Nasal cavity respiratory epithelium epithelial cell of viscerocranial mucosa (primary cell): ENCODE results near the gene DESI1. TPM values are rescaled to one million over a fixed set of nuclear protein-coding genes. Genes with fewer than 3 reads are reported as not detected.

Source experiments
- total RNA-seq: library from RNA; depleted of rRNA; stranded (reverse); fragments of >200 nt; gene quantifications from 2 replicates; pipeline ENCODE4 v1.2.3, GENCODE V29; 2014

The DESI1 gene
- total RNA-seq, result 15.4 and 31.9 TPM in 2 replicates

GRCh38 chr22:41620589-41621098 lies at the start of gene DESI1:
Gene DESI1, minus strand, starts transcription at chr22:41621043. Its CDS starts 204 bp downstream, at chr22:41620839.

DNA sequence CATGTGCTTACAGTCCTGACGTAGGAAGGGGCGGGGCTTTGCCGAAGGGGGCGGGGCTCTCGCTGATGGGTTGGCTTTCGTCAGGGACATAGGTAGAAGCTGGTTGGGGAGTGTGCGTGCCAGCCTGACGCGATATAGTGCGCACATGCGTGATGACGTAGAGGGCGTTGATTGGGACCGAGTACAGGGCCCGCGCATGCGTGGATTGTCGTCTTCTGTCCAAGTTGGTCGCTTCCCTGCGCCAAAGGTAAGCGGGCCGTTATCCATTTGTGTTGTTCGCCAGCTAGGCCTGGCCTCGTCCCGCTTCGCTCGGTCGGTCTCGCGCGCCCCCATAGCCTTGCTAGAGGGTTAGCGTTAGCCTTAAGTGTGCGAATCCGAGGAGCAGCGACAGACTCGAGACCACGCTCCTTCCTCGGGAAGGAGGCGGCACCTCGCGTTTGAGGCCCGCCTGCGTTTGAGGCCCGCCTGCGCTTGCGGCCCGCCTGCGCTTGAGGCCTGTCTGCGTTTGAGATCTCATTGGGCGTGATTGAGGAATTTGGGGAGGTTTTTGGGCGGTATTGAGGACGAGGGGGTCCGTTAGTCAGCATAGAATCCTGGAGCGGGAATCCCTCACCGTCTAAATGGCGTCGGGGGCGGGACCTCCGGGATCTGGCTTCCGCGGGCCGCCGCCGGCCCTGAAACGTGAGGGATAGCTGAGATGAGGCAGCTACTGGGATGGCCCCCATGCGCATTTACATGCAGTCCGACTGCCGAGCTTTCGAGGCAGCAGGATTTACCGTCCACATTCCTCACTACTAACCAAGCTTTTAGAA lies 462 bp upstream of the DESI1 start, which contains the start of gene XRCC6:
XRCC6 (plus strand) TSS at position 197 of the 812 bp plus-strand sequence. CDS start 710 bp downstream, outside the sequence.

DNA sequence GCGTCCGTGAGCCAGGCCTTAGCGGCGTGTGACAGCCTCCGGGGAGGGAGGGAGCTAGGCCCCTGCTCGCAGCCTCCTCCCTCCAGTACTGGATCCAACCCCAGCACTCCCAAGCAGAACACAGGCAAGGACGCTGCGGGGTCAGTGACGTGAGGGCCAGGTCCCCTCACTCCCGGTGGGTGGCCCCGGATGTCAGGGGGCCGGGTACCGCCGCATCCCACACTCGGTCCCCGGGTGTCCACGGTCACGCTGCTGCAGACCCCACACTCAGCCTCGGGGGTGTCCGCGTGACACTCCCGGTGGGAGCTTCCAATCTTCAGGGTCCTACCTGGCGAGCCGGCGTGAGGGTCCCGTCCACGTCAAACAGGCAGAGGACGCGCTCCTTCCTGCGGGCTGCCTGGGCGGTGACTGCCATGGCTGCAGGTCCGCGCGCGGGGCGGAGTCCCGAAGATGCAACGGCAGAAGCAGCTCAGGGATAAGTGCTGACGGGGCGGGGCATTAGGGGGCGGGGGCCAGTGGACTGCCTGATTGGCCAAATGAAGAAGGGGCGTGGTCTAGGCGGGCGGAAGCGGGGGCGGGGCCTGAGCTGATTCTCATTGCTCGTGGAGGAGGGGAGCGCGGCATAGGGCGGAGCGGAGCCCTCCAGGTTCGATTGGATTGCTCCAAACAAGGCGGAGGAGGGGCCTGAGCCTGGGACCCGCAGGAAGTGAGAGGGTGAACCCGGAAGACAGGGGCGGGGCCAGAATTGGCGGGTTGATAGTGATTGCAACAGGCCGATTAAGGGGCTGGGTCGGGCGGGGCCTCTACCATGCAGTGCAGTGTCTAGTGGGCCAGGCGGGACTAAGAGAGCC lies 31.2 kb downstream of the DESI1 start, which contains the start of gene PMM1:
PMM1 (minus strand) TSS at position 450 of the 851 bp plus-strand sequence; CDS start at position 415, 35 bp downstream.

Other genes with a start within 250 kb of the DESI1 start
- 9.9 and 12.8 TPM in 2 replicates for gene TEF, start 239.1 kb downstream of the DESI1 start, total RNA-seq
- 10.9 and 34.5 TPM in 2 replicates for gene TOB2, start 174.2 kb downstream of the DESI1 start, total RNA-seq
- 52.9 and 108 TPM in 2 replicates for gene PHF5A, start 152.4 kb downstream of the DESI1 start, total RNA-seq
- 82.4 and 122 TPM in 2 replicates for gene ACO2, start 151.9 kb downstream of the DESI1 start, total RNA-seq
- gene POLR3H, start 76.6 kb downstream of the DESI1 start, total RNA-seq, result 15.4 and 26.3 TPM in 2 replicates
- gene CSDC2, start 60.0 kb downstream of the DESI1 start, total RNA-seq, result 0.07 TPM in 1 of 2 replicates, not detected in the other
- gene PMM1, start 31.2 kb downstream of the DESI1 start, total RNA-seq, result 14.6 and 20.8 TPM in 2 replicates
- 240 and 243 TPM in 2 replicates for gene XRCC6, start 252 bp upstream of the DESI1 start, total RNA-seq
- 84.1 and 85.7 TPM in 2 replicates for gene SNU13, start 67.8 kb upstream of the DESI1 start, total RNA-seq
- gene MEI1, start 78.5 kb upstream of the DESI1 start, total RNA-seq, result under 0.01 and 0.07 TPM in 2 replicates
- gene CCDC134, start 179.6 kb upstream of the DESI1 start, total RNA-seq, result 7.2 and 9.3 TPM in 2 replicates
- 66.3 and 178 TPM in 2 replicates for gene SREBF2, start 212.1 kb upstream of the DESI1 start, total RNA-seq